HG03039 (cell line): ENCODE data around the gene SMC6.

Experiments used
- ATAC-seq: cut with Tn5 transposase; IDR thresholded peaks from one replicate; pipeline ENCODE4 v1.9.1; 2021; ENCODE audit warnings: mild to moderate bottlenecking, moderate library complexity; ENCODE audit not compliant: unreplicated experiment

Gene SMC6

GRCh38 chr2:17658251-17658843, 95.3 kb downstream of the SMC6 start:
- peak; percentile 63 for ATAC-seq

- ATAC-seq, result no peak
Observed at GRCh38 chr2:17657759-17658158, 95.9 kb downstream of the SMC6 start.

GRCh38 chr2:17652681-17653394, 100.8 kb downstream of the SMC6 start:
- no peak for ATAC-seq

- ATAC-seq, result no peak
Observed at GRCh38 chr2:17649026-17649425, 104.6 kb downstream of the SMC6 start.

- no peak for ATAC-seq
Observed at GRCh38 chr2:17648581-17648980, 105.0 kb downstream of the SMC6 start.

GRCh38 chr2:17646838-17647701, 106.5 kb downstream of the SMC6 start:
- ATAC-seq, result no peak

- ATAC-seq, result peak; percentile 78
Observed at GRCh38 chr2:17646081-17646554, 107.5 kb downstream of the SMC6 start.

- ATAC-seq, result no peak
Observed at GRCh38 chr2:17644997-17645720, 108.5 kb downstream of the SMC6 start.

GRCh38 chr2:17643031-17643615, 110.5 kb downstream of the SMC6 start:
- no peak for ATAC-seq

- no peak for ATAC-seq
Observed at GRCh38 chr2:17640406-17640805, 113.2 kb downstream of the SMC6 start.

GRCh38 chr2:17638196-17638743, 115.3 kb downstream of the SMC6 start:
- ATAC-seq, result no peak

GRCh38 chr2:17637131-17637906, 116.3 kb downstream of the SMC6 start:
- ATAC-seq, result no peak

GRCh38 chr2:17636257-17636656, 117.4 kb downstream of the SMC6 start:
- no peak for ATAC-seq

- ATAC-seq, result no peak
Observed at GRCh38 chr2:17634997-17635396, 118.6 kb downstream of the SMC6 start.

- ATAC-seq, result no peak
Observed at GRCh38 chr2:17630089-17630488, 123.5 kb downstream of the SMC6 start.

- ATAC-seq, result no peak
Observed at GRCh38 chr2:17628349-17629261, 125.0 kb downstream of the SMC6 start.

- ATAC-seq, result no peak
Observed at GRCh38 chr2:17627434-17627833, 126.2 kb downstream of the SMC6 start.

GRCh38 chr2:17626986-17627385, 126.6 kb downstream of the SMC6 start:
- ATAC-seq, result no peak

- ATAC-seq, result no peak
Observed at GRCh38 chr2:17625446-17625845, 128.2 kb downstream of the SMC6 start.
